Calu3 (cell line): Measurements from ENCODE around the gene TSPAN9. TPM values are rescaled to one million over a fixed set of nuclear protein-coding genes. Genes with fewer than 3 reads are reported as not detected.

Source experiments
- BruUV-seq: library from RNA; stranded (reverse); fragments of 400-500 nt; replicated peaks from 2 replicates; lab custom pipeline; 2021; lab: Mats Ljungman, UMichigan
- CTCF ChIA-PET: fragments of 300-600 bp; sonication (Branson Sonifier 250); formaldehyde crosslinking; loops from one replicate; lab custom pipeline; 2022; ENCODE audit warnings: antibody characterized with exemption; lab: Charles Lee
- DNase-seq: peaks from one replicate; pipeline ENCODE4 v3.0.0; 2022
- H3K27ac Mint-ChIP-seq: one replicate; pipeline ENCODE4 v1.8.0; 2022; ENCODE audit warnings: mixed read lengths; ENCODE audit not compliant: unreplicated experiment
- H3K27me3 Mint-ChIP-seq: one replicate; pipeline ENCODE4 v1.8.0; 2022; ENCODE audit warnings: mixed read lengths; ENCODE audit not compliant: unreplicated experiment
- H3K36me3 Mint-ChIP-seq: one replicate; pipeline ENCODE4 v1.8.0; 2022; ENCODE audit warnings: mild to moderate bottlenecking, moderate library complexity, mixed read lengths; ENCODE audit not compliant: insufficient read depth, unreplicated experiment
- H3K4me1 Mint-ChIP-seq: one replicate; pipeline ENCODE4 v1.8.0; 2022; ENCODE audit warnings: mild to moderate bottlenecking, low read depth, mixed read lengths; ENCODE audit not compliant: unreplicated experiment
- H3K4me3 Mint-ChIP-seq: one replicate; pipeline ENCODE4 v1.8.0; 2022; ENCODE audit warnings: mild to moderate bottlenecking, low read depth, moderate library complexity, mixed read lengths; ENCODE audit not compliant: unreplicated experiment
- H3K9me3 Mint-ChIP-seq: one replicate; pipeline ENCODE4 v1.8.0; 2022; ENCODE audit warnings: low read depth, mixed read lengths; ENCODE audit not compliant: unreplicated experiment
- intact Hi-C: fragments of 100-400 bp; cut with micrococcal nuclease; formaldehyde crosslinking; loops from one replicate; pipeline ENCODE4 v1.10.0; 2022; ENCODE audit not compliant: unreplicated experiment
- total RNA-seq: library from RNA; stranded (reverse); gene quantifications from 2 replicates; pipeline ENCODE4 v1.2.3, GENCODE V29; 2022
- TF ChIP-seq, protein P1 (sequence below): fragments of 200-600 bp; IDR thresholded peaks from one replicate; pipeline ENCODE4 v1.8.0; 2022; ENCODE audit warnings: antibody characterized with exemption; ENCODE audit not compliant: unreplicated experiment

Gene TSPAN9
- total RNA-seq, 1 experiment from 2014 or later: 6.0 TPM

DNA sequence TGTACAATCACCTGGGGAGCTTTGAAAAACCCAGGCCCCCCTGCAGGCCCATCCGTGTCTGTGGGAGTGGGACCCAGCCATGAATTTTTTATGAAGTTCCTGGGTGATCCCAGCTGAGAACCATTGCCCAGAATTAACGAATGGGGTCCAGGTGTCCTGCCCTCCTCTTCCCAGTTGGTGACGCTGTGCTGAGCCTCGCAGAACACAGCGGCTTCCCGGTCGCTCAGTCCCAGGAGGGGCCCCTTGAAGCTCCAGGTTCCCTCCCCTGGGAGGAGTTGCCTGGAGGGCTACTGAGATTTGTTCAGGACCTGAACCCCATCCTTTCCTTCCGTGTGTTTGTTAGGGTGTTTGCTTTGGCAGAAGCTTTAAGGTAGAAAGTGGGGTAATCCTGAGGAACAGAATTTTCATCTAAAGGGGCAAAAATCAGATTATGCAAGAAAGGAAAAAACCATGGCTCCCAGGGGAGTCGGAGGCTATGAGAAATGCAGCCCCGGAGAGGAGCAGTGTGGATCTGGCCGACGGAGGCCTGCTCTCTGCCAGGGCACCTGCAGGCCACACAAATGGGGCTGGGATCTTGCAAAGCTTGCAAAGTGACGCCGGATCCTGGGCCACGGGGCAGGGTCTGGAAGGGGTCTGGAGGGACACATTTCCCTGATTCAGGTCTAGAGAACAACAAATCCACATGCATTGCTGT lies 249.1 kb downstream of the TSPAN9 start:
- TF ChIP-seq, protein P1, sequence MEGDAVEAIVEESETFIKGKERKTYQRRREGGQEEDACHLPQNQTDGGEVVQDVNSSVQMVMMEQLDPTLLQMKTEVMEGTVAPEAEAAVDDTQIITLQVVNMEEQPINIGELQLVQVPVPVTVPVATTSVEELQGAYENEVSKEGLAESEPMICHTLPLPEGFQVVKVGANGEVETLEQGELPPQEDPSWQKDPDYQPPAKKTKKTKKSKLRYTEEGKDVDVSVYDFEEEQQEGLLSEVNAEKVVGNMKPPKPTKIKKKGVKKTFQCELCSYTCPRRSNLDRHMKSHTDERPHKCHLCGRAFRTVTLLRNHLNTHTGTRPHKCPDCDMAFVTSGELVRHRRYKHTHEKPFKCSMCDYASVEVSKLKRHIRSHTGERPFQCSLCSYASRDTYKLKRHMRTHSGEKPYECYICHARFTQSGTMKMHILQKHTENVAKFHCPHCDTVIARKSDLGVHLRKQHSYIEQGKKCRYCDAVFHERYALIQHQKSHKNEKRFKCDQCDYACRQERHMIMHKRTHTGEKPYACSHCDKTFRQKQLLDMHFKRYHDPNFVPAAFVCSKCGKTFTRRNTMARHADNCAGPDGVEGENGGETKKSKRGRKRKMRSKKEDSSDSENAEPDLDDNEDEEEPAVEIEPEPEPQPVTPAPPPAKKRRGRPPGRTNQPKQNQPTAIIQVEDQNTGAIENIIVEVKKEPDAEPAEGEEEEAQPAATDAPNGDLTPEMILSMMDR: no peak
- intact Hi-C loops: no loop called here
- CTCF ChIA-PET: no interaction called here
- Mint-ChIP-seq H3K4me3 (no peak overlapping the region), H3K4me1 (no peaks in the 10 kb centered on the region), H3K27ac (no peak overlapping the region), H3K36me3 (no peaks in the 10 kb centered on the region), H3K27me3 (peaks cover 82% of the 10 kb centered on the region), H3K9me3 (no peaks in the 10 kb centered on the region)
- DNase-seq: no peak
- no TSS peak for BruUV-seq

DNA sequence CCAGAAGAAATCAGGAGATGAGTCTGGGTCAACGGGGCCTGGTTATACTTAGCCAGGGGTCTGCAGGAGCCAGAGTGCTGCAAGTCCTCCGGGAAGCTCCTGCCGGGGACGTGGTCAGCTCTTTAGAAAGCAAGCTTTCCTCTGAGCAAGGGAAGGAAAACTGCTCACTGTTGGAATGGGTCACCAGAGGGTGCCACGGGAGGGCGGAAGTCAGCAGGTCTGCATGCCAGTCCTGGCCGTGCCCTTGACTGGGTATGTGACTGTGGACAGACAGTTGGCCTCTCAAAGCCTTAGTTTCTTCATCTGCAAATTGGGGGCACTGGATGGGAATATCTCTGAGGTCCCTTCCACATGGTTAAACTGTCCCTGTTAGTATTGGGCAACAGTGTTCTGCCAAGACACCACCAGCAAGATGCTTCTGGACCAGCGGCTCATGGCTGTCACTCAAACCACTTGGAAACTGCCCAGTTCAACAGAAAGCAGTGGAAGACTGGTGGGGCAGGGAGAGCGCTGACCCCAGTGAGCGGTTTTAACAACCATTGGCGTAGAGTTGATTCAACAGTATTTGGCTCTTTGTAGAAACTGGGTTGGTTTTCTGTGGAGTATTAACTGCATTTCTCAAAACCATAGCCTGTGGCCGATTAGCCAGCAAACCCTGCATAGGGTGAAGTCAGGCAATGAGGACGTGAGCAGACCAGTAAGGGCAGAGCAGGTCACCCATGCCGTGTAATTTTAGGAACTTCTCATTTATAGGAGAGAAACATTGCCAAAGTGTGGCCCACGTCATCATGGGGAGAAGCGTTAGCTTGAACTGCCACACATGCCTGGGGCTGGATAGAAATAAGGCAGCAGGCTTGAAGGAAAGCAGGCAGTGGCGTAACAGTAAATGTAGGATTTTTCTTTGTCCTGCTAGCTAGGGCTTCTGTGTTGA lies 249.9 kb downstream of the TSPAN9 start:
- Mint-ChIP-seq H3K27me3 (peaks cover 83% of the 10 kb centered on the region), H3K4me1 (no peaks in the 10 kb centered on the region), H3K27ac (no peak overlapping the region), H3K9me3 (no peaks in the 10 kb centered on the region), H3K4me3 (no peak overlapping the region), H3K36me3 (no peaks in the 10 kb centered on the region)
- intact Hi-C loops: no loop called here
- DNase-seq: no peak
- BruUV-seq: no TSS peak
- CTCF ChIA-PET: no interaction called here
- TF ChIP-seq, protein P1: no peak

DNA sequence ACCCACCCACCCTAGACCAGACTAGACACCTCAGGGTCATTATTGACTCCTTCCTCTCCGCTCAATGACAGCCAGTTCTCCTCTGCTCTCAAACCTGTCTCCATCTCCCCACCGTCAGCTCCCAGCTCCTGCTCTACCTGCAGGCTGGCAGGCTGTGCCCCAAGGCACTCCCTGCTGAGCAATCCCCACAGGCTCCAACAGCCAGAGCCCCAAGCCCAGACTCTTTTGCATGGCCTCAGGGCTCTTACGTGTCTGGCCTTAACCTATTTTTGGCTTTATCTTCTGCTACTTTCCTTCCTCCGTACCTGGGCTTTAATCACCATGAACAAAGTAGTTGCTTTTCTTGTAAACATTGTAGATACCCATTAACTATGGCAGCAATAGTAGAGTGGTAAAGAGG lies 250.9 kb downstream of the TSPAN9 start:
- Mint-ChIP-seq H3K9me3 (no peaks in the 10 kb centered on the region), H3K27ac (no peak overlapping the region), H3K4me3 (no peak overlapping the region), H3K36me3 (no peaks in the 10 kb centered on the region), H3K27me3 (peaks cover 83% of the 10 kb centered on the region), H3K4me1 (no peaks in the 10 kb centered on the region)
- intact Hi-C loops: no loop called here
- no peak for DNase-seq
- BruUV-seq: no TSS peak
- CTCF ChIA-PET: no interaction called here
- TF ChIP-seq, protein P1: no peak

DNA sequence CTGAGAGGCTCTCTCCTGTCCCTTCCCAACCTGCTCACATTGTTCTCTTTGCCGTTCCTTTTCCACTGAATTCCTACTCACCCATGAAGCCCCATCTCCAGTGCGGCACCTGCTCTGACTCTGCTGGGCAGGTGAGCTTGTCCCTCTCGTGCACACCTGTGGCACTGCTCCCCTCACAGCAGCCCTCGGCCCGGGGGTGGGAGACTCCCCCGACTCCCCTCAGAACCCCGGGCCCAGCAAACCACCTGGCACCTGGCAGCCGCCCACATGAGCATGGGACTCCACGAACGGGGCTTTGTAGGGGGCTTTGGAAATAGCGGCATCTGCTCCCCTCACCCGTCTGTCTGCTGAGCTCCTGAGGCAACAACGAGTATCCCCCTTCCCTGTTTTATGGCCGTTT lies 251.4 kb downstream of the TSPAN9 start:
- no peak overlapping the region for H3K4me3 Mint-ChIP-seq
- BruUV-seq: no TSS peak
- no peak for DNase-seq
- no peaks in the 10 kb centered on the region for H3K4me1 Mint-ChIP-seq
- H3K27me3 Mint-ChIP-seq: peaks cover 80% of the 10 kb centered on the region
- TF ChIP-seq, protein P1: no peak
- no peak overlapping the region for H3K27ac Mint-ChIP-seq
- CTCF ChIA-PET: no interaction called here
- H3K36me3 Mint-ChIP-seq: no peaks in the 10 kb centered on the region
- no peaks in the 10 kb centered on the region for H3K9me3 Mint-ChIP-seq
- intact Hi-C loops: no loop called here
